HepG2 (cell line): Measurements from ENCODE around the gene DCUN1D2. TPM values are rescaled to one million over a fixed set of nuclear protein-coding genes. Genes with fewer than 3 reads are reported as not detected.

ENCODE experiments used
- AFF4 ChIP-seq: sonication (generic); formaldehyde crosslinking; IDR thresholded peaks from 2 replicates; pipeline ENCODE4 v1.4.0; 2020; ENCODE audit warnings: missing genetic modification reagents
- ARHGAP35 ChIP-seq: sonication (generic); formaldehyde crosslinking; IDR thresholded peaks from 2 replicates; pipeline ENCODE4 v1.9.0; 2022; ENCODE audit warnings: mild to moderate bottlenecking, inconsistent platforms, moderate library complexity, missing genetic modification reagents, borderline replicate concordance
- BCLAF1 ChIP-seq: fragments of 450-650 bp; IDR thresholded peaks from 2 replicates; pipeline ENCODE4 v1.6.1; 2017; ENCODE audit warnings: mild to moderate bottlenecking
- CBFB ChIP-seq: sonication (generic); formaldehyde crosslinking; IDR thresholded peaks from 2 replicates; pipeline ENCODE4 v1.4.0; 2020; ENCODE audit warnings: missing genetic modification reagents
- HOXA3 ChIP-seq: sonication (generic); formaldehyde crosslinking; IDR thresholded peaks from 2 replicates; pipeline ENCODE4 v1.5.0; 2020; ENCODE audit warnings: missing genetic modification reagents
- PATZ1 ChIP-seq: sonication (generic); formaldehyde crosslinking; IDR thresholded peaks from 2 replicates; pipeline ENCODE4 v1.4.0; 2020; ENCODE audit warnings: missing genetic modification reagents
- PHF20 ChIP-seq: sonication (generic); formaldehyde crosslinking; IDR thresholded peaks from 2 replicates; pipeline ENCODE4 v1.5.0; 2020; ENCODE audit warnings: mild to moderate bottlenecking, missing genetic modification reagents
- PHF8 ChIP-seq: sonication (generic); formaldehyde crosslinking; IDR thresholded peaks from 2 replicates; pipeline ENCODE4 v1.5.0; 2020; ENCODE audit warnings: missing genetic modification reagents
- PLRG1 ChIP-seq: fragments of 450-650 bp; conservative IDR thresholded peaks from 2 replicates; pipeline ENCODE4 v1.6.1; 2016
- RFX5 ChIP-seq: IDR thresholded peaks from 2 replicates; pipeline ENCODE4 v1.6.1; 2011; ENCODE audit warnings: low read depth, low read length, improper control_type of control experiment
- TEAD2 ChIP-seq: sonication (generic); formaldehyde crosslinking; IDR thresholded peaks from 2 replicates; pipeline ENCODE4 v1.9.0; 2021; ENCODE audit warnings: missing genetic modification reagents
- ZMAT3 ChIP-seq: sonication (generic); formaldehyde crosslinking; conservative IDR thresholded peaks from 2 replicates; pipeline ENCODE4 v1.7.0; 2021; ENCODE audit warnings: missing genetic modification reagents
- ZNF143 ChIP-seq: sonication (generic); formaldehyde crosslinking; IDR thresholded peaks from 2 replicates; pipeline ENCODE4 v1.4.0; 2020; ENCODE audit warnings: missing genetic modification reagents
- ZNF605 ChIP-seq: sonication (generic); formaldehyde crosslinking; IDR thresholded peaks from 2 replicates; pipeline ENCODE4 v1.8.0; 2022; ENCODE audit warnings: mild to moderate bottlenecking, missing genetic modification reagents
- ZNF777 ChIP-seq: sonication (generic); formaldehyde crosslinking; IDR thresholded peaks from 2 replicates; pipeline ENCODE4 v1.4.0; 2020; ENCODE audit warnings: missing genetic modification reagents
- ZNF83 ChIP-seq: sonication (generic); formaldehyde crosslinking; IDR thresholded peaks from 2 replicates; pipeline ENCODE4 v1.4.0; 2020; ENCODE audit warnings: missing genetic modification reagents, mild to moderate bottlenecking, borderline replicate concordance
- polyA plus RNA-seq, 8 experiments: library from polyadenylated mRNA; depleted of rRNA in 3 of 8; stranded (reverse) in 7 of 8; unstranded in 1 of 8; fragments of >200 nt; fragmentation: Illumina TruSeq in 4 of 8; extraction: Trizol in 4 of 8; gene quantifications; 2 replicates each; pipeline versions ENCODE4 v1.2.1 to v1.2.3, GENCODE V29; 2011 to 2016; ENCODE audit warnings: low read depth in 4 of 8, missing spikeins in 1 of 8, mixed read lengths in 1 of 8; ENCODE audit not compliant: insufficient read depth in 1 of 8
- total RNA-seq, 5 experiments: library from RNA; depleted of rRNA; stranded (reverse); fragments of >200 nt; fragmentation: Illumina TruSeq; extraction: Trizol; gene quantifications; 2 replicates each; pipeline ENCODE4 v1.2.3, GENCODE V29; 2016; ENCODE audit warnings: low read depth in 1 of 5
- TF ChIP-seq, protein P1 (sequence below): sonication (generic); formaldehyde crosslinking; IDR thresholded peaks from 2 replicates; pipeline ENCODE4 v1.8.1; 2023; ENCODE audit warnings: mild to moderate bottlenecking, missing genetic modification reagents
- TF ChIP-seq, protein P2 (sequence below): IDR thresholded peaks from 2 replicates; pipeline ENCODE4 v1.6.1; 2012; ENCODE audit warnings: low read length, improper control_type of control experiment

DCUN1D2 gene
- total and polyA plus RNA-seq, 2 of the 13 experiments (the other 11 are each of a cell fraction or from before 2014, with no cell fraction given): 9.1 to 9.6 TPM

- TF ChIP-seq, protein P1, sequence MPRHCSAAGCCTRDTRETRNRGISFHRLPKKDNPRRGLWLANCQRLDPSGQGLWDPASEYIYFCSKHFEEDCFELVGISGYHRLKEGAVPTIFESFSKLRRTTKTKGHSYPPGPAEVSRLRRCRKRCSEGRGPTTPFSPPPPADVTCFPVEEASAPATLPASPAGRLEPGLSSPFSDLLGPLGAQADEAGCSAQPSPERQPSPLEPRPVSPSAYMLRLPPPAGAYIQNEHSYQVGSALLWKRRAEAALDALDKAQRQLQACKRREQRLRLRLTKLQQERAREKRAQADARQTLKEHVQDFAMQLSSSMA (CRISPR knock-in tag): no peak
- TF ChIP-seq ZNF777 (CRISPR knock-in tag) (no peak), ARHGAP35 (CRISPR knock-in tag) (0 out of 2 replicates have a peak, but pooled peaks have one; percentile 29), BCLAF1 (no peak), PHF20 (CRISPR knock-in tag) (no peak), CBFB (no peak), PHF8 (peak; percentile 60; the same call in 1 of the 2 replicates), ZNF143 (no peak; the same call in 1 of the 2 replicates), PLRG1 (no peak), TEAD2 (CRISPR knock-in tag) (no peak), HOXA3 (CRISPR knock-in tag) (peak; percentile 62; the same call in 1 of the 2 replicates), AFF4 (CRISPR knock-in tag) (no peak), RFX5 (no peak), ZNF605 (CRISPR knock-in tag) (peak; percentile 80; the same call in 1 of the 2 replicates), PATZ1 (CRISPR knock-in tag) (no peak), ZNF83 (CRISPR knock-in tag) (no peak), ZMAT3 (CRISPR knock-in tag) (no peak)
- TF ChIP-seq, protein P2, sequence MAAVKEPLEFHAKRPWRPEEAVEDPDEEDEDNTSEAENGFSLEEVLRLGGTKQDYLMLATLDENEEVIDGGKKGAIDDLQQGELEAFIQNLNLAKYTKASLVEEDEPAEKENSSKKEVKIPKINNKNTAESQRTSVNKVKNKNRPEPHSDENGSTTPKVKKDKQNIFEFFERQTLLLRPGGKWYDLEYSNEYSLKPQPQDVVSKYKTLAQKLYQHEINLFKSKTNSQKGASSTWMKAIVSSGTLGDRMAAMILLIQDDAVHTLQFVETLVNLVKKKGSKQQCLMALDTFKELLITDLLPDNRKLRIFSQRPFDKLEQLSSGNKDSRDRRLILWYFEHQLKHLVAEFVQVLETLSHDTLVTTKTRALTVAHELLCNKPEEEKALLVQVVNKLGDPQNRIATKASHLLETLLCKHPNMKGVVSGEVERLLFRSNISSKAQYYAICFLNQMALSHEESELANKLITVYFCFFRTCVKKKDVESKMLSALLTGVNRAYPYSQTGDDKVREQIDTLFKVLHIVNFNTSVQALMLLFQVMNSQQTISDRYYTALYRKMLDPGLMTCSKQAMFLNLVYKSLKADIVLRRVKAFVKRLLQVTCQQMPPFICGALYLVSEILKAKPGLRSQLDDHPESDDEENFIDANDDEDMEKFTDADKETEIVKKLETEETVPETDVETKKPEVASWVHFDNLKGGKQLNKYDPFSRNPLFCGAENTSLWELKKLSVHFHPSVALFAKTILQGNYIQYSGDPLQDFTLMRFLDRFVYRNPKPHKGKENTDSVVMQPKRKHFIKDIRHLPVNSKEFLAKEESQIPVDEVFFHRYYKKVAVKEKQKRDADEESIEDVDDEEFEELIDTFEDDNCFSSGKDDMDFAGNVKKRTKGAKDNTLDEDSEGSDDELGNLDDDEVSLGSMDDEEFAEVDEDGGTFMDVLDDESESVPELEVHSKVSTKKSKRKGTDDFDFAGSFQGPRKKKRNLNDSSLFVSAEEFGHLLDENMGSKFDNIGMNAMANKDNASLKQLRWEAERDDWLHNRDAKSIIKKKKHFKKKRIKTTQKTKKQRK: no peak
Measured at GRCh38 chr13:113437408-113438010, 53.0 kb downstream of the DCUN1D2 start (continued).
